PC-9 (cell line): ENCODE data around the gene ADGRV1. TPM values are rescaled to one million over a fixed set of nuclear protein-coding genes. Genes with fewer than 3 reads are reported as not detected.

Source experiments
- BruUV-seq: library from RNA; stranded (reverse); fragments of 400-500 nt; replicated peaks from 2 replicates; lab custom pipeline; 2021; lab: Mats Ljungman, UMichigan
- CTCF ChIA-PET: fragments of 300-600 bp; sonication (Branson Sonifier 250); formaldehyde crosslinking; loops from one replicate; lab custom pipeline; 2022; ENCODE audit warnings: antibody characterized with exemption; lab: Charles Lee
- POLR2A ChIA-PET: fragments of 300-600 bp; sonication (Branson Sonifier 250); formaldehyde crosslinking; loops from one replicate; lab custom pipeline; 2022; ENCODE audit warnings: antibody characterized with exemption; ENCODE audit not compliant: unreplicated experiment; lab: Charles Lee
- DNase-seq, 2 experiments: peaks; one replicate each; pipeline versions ENCODE4 v3.0.0 to v3.0.0-alpha.2; 2015 to 2022; ENCODE audit warnings: mixed read lengths in 1 of 2
- H2AFZ ChIP-seq: fragments of 200-600 bp; sonication (generic); 2 replicates; pipeline ENCODE4 v1.8.1; 2017; ENCODE audit warnings: antibody characterized with exemption
- H3F3A ChIP-seq: fragments of 200-600 bp; sonication (generic); 2 replicates; pipeline ENCODE4 v1.8.1; 2017; ENCODE audit warnings: antibody characterized with exemption, mild to moderate bottlenecking, low read depth; ENCODE audit not compliant: insufficient read depth
- H3K27ac ChIP-seq: fragments of 200-600 bp; sonication (generic); 2 replicates; pipeline ENCODE4 v1.6.1; 2016; ENCODE audit warnings: mixed run types
- H3K27me3 ChIP-seq: fragments of 200-600 bp; sonication (generic); 2 replicates; pipeline ENCODE4 v1.6.1; 2016; ENCODE audit warnings: low read depth, mixed run types; ENCODE audit not compliant: insufficient read depth
- H3K36me3 ChIP-seq: fragments of 200-600 bp; sonication (generic); 2 replicates; pipeline ENCODE4 v1.6.1; 2016; ENCODE audit warnings: low read depth, mixed run types
- H3K4me1 ChIP-seq: fragments of 200-600 bp; sonication (generic); replicated peaks from 2 replicates; pipeline ENCODE4 v1.6.1; 2016; ENCODE audit warnings: mixed run types; ENCODE audit not compliant: insufficient read depth
- H3K4me2 ChIP-seq: fragments of 200-600 bp; sonication (generic); 2 replicates; pipeline ENCODE4 v1.6.1; 2017; ENCODE audit warnings: mixed run types
- H3K4me3 ChIP-seq: fragments of 200-600 bp; sonication (generic); 2 replicates; pipeline ENCODE4 v1.6.1; 2016; ENCODE audit warnings: mixed run types
- H3K79me2 ChIP-seq: fragments of 200-600 bp; sonication (generic); 2 replicates; pipeline ENCODE4 v1.6.1; 2017; ENCODE audit warnings: low read depth, mixed run types
- H3K9me2 ChIP-seq: fragments of 200-600 bp; sonication (generic); 2 replicates; pipeline ENCODE4 v1.8.1; 2017; ENCODE audit warnings: mild to moderate bottlenecking; ENCODE audit not compliant: insufficient read depth
- H3K9me3 ChIP-seq: fragments of 200-600 bp; sonication (generic); 2 replicates; pipeline ENCODE4 v1.8.1; 2016; ENCODE audit warnings: low read depth; ENCODE audit not compliant: insufficient read depth
- H4K20me1 ChIP-seq: fragments of 200-600 bp; sonication (generic); 2 replicates; pipeline ENCODE4 v1.8.1; 2017; ENCODE audit not compliant: insufficient read depth
- EZH2 ChIP-seq: fragments of 200-600 bp; sonication (generic); IDR thresholded peaks from 2 replicates; pipeline ENCODE4 v1.8.0; 2017; ENCODE audit warnings: antibody characterized with exemption, low read depth
- intact Hi-C: fragments of 100-400 bp; cut with micrococcal nuclease; formaldehyde crosslinking; loops from one replicate; pipeline ENCODE4 v1.10.0; 2022; ENCODE audit not compliant: unreplicated experiment
- total RNA-seq: library from RNA; stranded (reverse); gene quantifications from 2 replicates; pipeline ENCODE4 v1.2.3, GENCODE V29; 2021
- TF ChIP-seq, protein P1 (sequence below): fragments of 200-600 bp; sonication (generic); conservative IDR thresholded peaks from 2 replicates; pipeline ENCODE4 v1.6.1; 2017; ENCODE audit warnings: mixed run types, antibody characterized with exemption, mild to moderate bottlenecking, moderate library complexity

Gene ADGRV1
- total RNA-seq, 1 experiment from 2014 or later = 1.0 TPM

DNA sequence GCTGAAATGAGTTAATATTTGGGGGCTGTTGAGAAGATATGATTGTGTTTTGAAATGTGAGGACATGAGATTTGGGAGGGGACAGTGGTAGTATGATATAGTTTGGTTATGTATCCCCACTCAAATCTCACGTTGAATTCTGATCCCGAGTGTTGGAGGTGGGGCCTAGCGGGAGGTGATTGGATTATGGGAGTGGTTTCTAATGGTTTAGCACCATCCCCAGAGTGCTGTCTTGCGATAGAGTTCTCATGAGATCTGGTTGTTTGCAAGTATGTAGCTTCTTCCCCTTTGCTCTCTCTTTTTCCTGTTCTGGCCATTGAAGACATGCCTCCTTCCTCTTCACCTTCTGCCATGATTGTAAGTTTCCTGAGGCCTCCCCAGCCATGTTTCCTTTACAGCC, 438.5 kb downstream of the ADGRV1 start:
- CTCF ChIA-PET = no interaction called here
- TF ChIP-seq, protein P1, sequence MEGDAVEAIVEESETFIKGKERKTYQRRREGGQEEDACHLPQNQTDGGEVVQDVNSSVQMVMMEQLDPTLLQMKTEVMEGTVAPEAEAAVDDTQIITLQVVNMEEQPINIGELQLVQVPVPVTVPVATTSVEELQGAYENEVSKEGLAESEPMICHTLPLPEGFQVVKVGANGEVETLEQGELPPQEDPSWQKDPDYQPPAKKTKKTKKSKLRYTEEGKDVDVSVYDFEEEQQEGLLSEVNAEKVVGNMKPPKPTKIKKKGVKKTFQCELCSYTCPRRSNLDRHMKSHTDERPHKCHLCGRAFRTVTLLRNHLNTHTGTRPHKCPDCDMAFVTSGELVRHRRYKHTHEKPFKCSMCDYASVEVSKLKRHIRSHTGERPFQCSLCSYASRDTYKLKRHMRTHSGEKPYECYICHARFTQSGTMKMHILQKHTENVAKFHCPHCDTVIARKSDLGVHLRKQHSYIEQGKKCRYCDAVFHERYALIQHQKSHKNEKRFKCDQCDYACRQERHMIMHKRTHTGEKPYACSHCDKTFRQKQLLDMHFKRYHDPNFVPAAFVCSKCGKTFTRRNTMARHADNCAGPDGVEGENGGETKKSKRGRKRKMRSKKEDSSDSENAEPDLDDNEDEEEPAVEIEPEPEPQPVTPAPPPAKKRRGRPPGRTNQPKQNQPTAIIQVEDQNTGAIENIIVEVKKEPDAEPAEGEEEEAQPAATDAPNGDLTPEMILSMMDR = no peak
- TF ChIP-seq EZH2 = no peak
- no peak overlapping the region for H2AFZ ChIP-seq
- H3K9me2 ChIP-seq = no peaks in the 10 kb centered on the region
- no peaks in the 10 kb centered on the region for H3K79me2 ChIP-seq
- no peak overlapping the region for H3K27ac ChIP-seq
- no peaks in the 10 kb centered on the region for H3K4me1 ChIP-seq
- intact Hi-C loops = no loop called here
- H3K4me3 ChIP-seq = no peak overlapping the region
- no peaks in the 10 kb centered on the region for H3K9me3 ChIP-seq
- POLR2A ChIA-PET = no interaction called here
- no peaks in the 10 kb centered on the region for H3K36me3 ChIP-seq
- no TSS peak for BruUV-seq
- no peaks in the 10 kb centered on the region for H3F3A ChIP-seq
- no peaks in the 10 kb centered on the region for H4K20me1 ChIP-seq
- no peak for DNase-seq
- H3K27me3 ChIP-seq = no peaks in the 10 kb centered on the region
- no peak overlapping the region for H3K4me2 ChIP-seq

DNA sequence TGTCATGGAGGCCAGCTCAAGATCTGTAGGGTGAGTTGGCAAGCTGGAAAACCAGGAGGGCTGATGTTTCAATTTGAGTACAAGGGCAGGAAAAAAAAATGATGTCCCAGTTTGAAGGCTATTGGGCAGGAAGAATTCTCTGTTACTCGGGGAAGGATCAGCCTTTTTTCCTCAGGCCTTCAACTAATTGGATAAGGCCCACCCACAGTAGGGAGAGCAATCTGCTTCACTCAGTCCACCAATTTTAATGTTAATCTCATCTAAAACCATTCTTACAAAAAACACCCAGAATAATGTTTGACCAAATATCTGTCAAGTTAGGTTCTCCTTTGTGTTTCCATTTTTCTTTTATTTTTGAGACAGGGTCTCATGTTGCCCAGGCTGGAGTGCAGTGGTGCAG, 442.1 kb downstream of the ADGRV1 start:
- intact Hi-C loops = no loop called here
- no peaks in the 10 kb centered on the region for H4K20me1 ChIP-seq
- CTCF ChIA-PET = no interaction called here
- TF ChIP-seq, protein P1 = no peak
- TF ChIP-seq EZH2 = no peak
- H3K36me3 ChIP-seq = no peaks in the 10 kb centered on the region
- H3K4me1 ChIP-seq = no peaks in the 10 kb centered on the region
- no peaks in the 10 kb centered on the region for H3K27me3 ChIP-seq
- no peak overlapping the region for H3K27ac ChIP-seq
- H3F3A ChIP-seq = no peaks in the 10 kb centered on the region
- H3K9me3 ChIP-seq = no peaks in the 10 kb centered on the region
- DNase-seq = no peak
- H3K4me3 ChIP-seq = no peak overlapping the region
- H2AFZ ChIP-seq = no peak overlapping the region
- H3K79me2 ChIP-seq = no peaks in the 10 kb centered on the region
- no peaks in the 10 kb centered on the region for H3K9me2 ChIP-seq
- no peak overlapping the region for H3K4me2 ChIP-seq
- no TSS peak for BruUV-seq
- POLR2A ChIA-PET = no interaction called here

GRCh38 chr5:91006713-91007112, 448.1 kb downstream of the ADGRV1 start:
- Histone ChIP-seq H3K27me3 (no peaks in the 10 kb centered on the region), H3K4me3 (no peak overlapping the region), H3F3A (no peaks in the 10 kb centered on the region), H3K27ac (no peak overlapping the region), H3K4me2 (no peak overlapping the region), H4K20me1 (no peaks in the 10 kb centered on the region), H3K9me2 (no peaks in the 10 kb centered on the region), H3K79me2 (no peaks in the 10 kb centered on the region), H2AFZ (no peak overlapping the region), H3K4me1 (no peaks in the 10 kb centered on the region), H3K9me3 (no peaks in the 10 kb centered on the region), H3K36me3 (no peaks in the 10 kb centered on the region)
- CTCF ChIA-PET = no interaction called here
- POLR2A ChIA-PET = no interaction called here
- intact Hi-C loops = no loop called here
- no TSS peak for BruUV-seq
- TF ChIP-seq, protein P1 = no peak
- TF ChIP-seq EZH2 = no peak
- DNase-seq = no peak
